ENCODE data around the gene DAAM2.

GRCh38 chr6:39886871-39887270 lies 94.7 kb downstream of the DAAM2 start:
- TF ChIP-seq CTCF (conservative IDR thresholded peaks at IDR 0.05) (no peak), ZFX (IDR thresholded peaks at IDR 0.05) (no peak)

Measured in C4-2B (cell line).